Panc1 (cell line): Measurements from ENCODE around the gene EIF4ENIF1. TPM values are rescaled to one million over a fixed set of nuclear protein-coding genes. Genes with fewer than 3 reads are reported as not detected.

Experiments
- ATAC-seq: fragments of 200-7000 bp; cut with Tn5 transposase; 2 replicates; pipeline ENCODE4 v1.9.1; 2020; ENCODE audit warnings: mild to moderate bottlenecking, moderate library complexity
- BruUV-seq: library from RNA; stranded (reverse); fragments of 400-500 nt; replicated peaks from 2 replicates; lab custom pipeline; 2021; lab: Mats Ljungman, UMichigan
- CTCF ChIA-PET: fragments of 300-600 bp; sonication (Branson Sonifier 250); formaldehyde crosslinking; loops from one replicate; lab custom pipeline; 2022; ENCODE audit warnings: antibody characterized with exemption; lab: Charles Lee
- POLR2A ChIA-PET: fragments of 300-600 bp; sonication (Branson Sonifier 250); formaldehyde crosslinking; loops from one replicate; lab custom pipeline; 2022; ENCODE audit warnings: antibody characterized with exemption; lab: Charles Lee
- DNase-seq: peaks from one replicate; pipeline ENCODE4 v3.0.0-alpha.2; 2010; ENCODE audit warnings: low read depth, low spot score
- H3K27ac ChIP-seq: 2 replicates; pipeline ENCODE4 v1.5.1; 2011; ENCODE audit warnings: mild to moderate bottlenecking, low read length, inconsistent platforms
- H3K27me3 ChIP-seq: fragments of 200-500 bp; sonication (Bioruptor generic); 2 replicates; pipeline ENCODE4 v1.6.0; 2014; ENCODE audit warnings: low read length, inconsistent platforms; ENCODE audit not compliant: control insufficient read depth, insufficient read depth
- H3K36me3 ChIP-seq: fragments of 200-500 bp; sonication (Bioruptor generic); 2 replicates; pipeline ENCODE4 v1.5.1; 2014; ENCODE audit warnings: inconsistent platforms, mild to moderate bottlenecking, low read length, moderate library complexity; ENCODE audit not compliant: control insufficient read depth, insufficient read depth
- H3K4me1 ChIP-seq: 2 replicates; pipeline ENCODE4 v1.5.1; 2011; ENCODE audit warnings: inconsistent platforms, mild to moderate bottlenecking, low read length, moderate library complexity; ENCODE audit not compliant: control insufficient read depth, insufficient read depth
- H3K4me3 ChIP-seq, 2 experiments: 2 replicates each; pipeline ENCODE4 v1.5.1; 2011 to 2012; ENCODE audit warnings: low read depth in 2 of 2, low read length in 2 of 2, mild to moderate bottlenecking in 2 of 2, inconsistent platforms in 1 of 2, moderate library complexity in 1 of 2
- H3K9me3 ChIP-seq: fragments of 200-500 bp; sonication (Bioruptor generic); 2 replicates; pipeline ENCODE4 v1.5.1; 2014; ENCODE audit warnings: low read depth, mild to moderate bottlenecking, inconsistent platforms, low read length, moderate library complexity; ENCODE audit not compliant: control insufficient read depth, insufficient read depth
- POLR2AphosphoS5 ChIP-seq: IDR thresholded peaks from 2 replicates; pipeline ENCODE4 v1.6.1; 2012; ENCODE audit warnings: mild to moderate bottlenecking, low read depth, low read length, moderate library complexity
- SIN3A ChIP-seq: IDR thresholded peaks from 2 replicates; pipeline ENCODE4 v1.6.1; 2012; ENCODE audit warnings: low read depth, mild to moderate bottlenecking, low read length, moderate library complexity, borderline replicate concordance; ENCODE audit not compliant: insufficient read depth
- TCF7L2 ChIP-seq: IDR thresholded peaks from 2 replicates; pipeline ENCODE4 v1.6.1; 2011; ENCODE audit warnings: mild to moderate bottlenecking, low read depth, low read length, inconsistent platforms
- in situ Hi-C: cut with HindIII; loops from 2 replicates; pipeline ENCODE4 v1.10.0; 2016; ENCODE audit warnings: low sequenced_read_pairs, low pct_unique_long_range_greater_than_20kb
- intact Hi-C: fragments of 100-400 bp; cut with micrococcal nuclease; formaldehyde crosslinking; loops from one replicate; pipeline ENCODE4 v1.10.0; 2022; ENCODE audit not compliant: unreplicated experiment
- total RNA-seq: library from RNA; stranded (reverse); gene quantifications from one replicate; pipeline ENCODE4 v1.2.1, GENCODE V29; 2021; ENCODE audit not compliant: unreplicated experiment
- TF ChIP-seq, protein P1 (sequence below), 2 experiments: IDR thresholded peaks; 2 replicates each; pipeline ENCODE4 v1.6.1; 2011 to 2012; ENCODE audit warnings: low read depth in 2 of 2, control low read depth in 1 of 2, low read length in 1 of 2, mild to moderate bottlenecking in 1 of 2, moderate library complexity in 1 of 2; ENCODE audit not compliant: insufficient read depth in 1 of 2
- TF ChIP-seq, protein P2 (sequence below): fragments of 450-650 bp; IDR thresholded peaks from 2 replicates; pipeline ENCODE4 v1.5.1; 2017; ENCODE audit warnings: mild to moderate bottlenecking

The EIF4ENIF1 gene
- total RNA-seq, 1 experiment from 2014 or later: 23.3 TPM

DNA sequence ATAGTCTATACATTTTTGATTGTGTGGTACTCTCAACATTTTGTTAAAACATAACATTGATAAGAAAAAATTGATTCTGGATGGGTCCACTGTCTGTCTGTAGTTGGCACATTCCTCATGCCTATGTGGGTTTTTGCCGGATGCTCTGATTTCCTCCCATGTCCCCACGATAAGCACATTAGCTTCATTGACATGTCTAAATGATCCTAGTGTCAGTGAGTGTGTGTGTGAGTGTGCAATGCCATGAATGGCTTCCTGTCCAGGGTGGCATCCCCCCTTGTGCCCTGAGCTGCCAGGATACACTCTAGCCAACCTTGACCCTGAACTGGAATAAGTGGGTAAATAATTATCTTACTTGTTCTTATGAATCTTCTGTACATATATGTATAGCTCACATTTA, 12.1 kb upstream of the EIF4ENIF1 start:
- H3K9me3 ChIP-seq: no peaks in the 10 kb centered on the region
- H3K4me1 ChIP-seq: no peaks in the 10 kb centered on the region
- CTCF ChIA-PET: no interaction called here
- no peak overlapping the region for H3K4me3 ChIP-seq
- no peaks in the 10 kb centered on the region for H3K27me3 ChIP-seq
- no TSS peak for BruUV-seq
- TF ChIP-seq, protein P1, sequence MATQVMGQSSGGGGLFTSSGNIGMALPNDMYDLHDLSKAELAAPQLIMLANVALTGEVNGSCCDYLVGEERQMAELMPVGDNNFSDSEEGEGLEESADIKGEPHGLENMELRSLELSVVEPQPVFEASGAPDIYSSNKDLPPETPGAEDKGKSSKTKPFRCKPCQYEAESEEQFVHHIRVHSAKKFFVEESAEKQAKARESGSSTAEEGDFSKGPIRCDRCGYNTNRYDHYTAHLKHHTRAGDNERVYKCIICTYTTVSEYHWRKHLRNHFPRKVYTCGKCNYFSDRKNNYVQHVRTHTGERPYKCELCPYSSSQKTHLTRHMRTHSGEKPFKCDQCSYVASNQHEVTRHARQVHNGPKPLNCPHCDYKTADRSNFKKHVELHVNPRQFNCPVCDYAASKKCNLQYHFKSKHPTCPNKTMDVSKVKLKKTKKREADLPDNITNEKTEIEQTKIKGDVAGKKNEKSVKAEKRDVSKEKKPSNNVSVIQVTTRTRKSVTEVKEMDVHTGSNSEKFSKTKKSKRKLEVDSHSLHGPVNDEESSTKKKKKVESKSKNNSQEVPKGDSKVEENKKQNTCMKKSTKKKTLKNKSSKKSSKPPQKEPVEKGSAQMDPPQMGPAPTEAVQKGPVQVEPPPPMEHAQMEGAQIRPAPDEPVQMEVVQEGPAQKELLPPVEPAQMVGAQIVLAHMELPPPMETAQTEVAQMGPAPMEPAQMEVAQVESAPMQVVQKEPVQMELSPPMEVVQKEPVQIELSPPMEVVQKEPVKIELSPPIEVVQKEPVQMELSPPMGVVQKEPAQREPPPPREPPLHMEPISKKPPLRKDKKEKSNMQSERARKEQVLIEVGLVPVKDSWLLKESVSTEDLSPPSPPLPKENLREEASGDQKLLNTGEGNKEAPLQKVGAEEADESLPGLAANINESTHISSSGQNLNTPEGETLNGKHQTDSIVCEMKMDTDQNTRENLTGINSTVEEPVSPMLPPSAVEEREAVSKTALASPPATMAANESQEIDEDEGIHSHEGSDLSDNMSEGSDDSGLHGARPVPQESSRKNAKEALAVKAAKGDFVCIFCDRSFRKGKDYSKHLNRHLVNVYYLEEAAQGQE (IDR thresholded peaks at IDR 0.05; ENCODE audit: insufficient read depth in 1 of 2, low read depth in 2 of 2, low read length in 1 of 2): no peak
- TF ChIP-seq POLR2AphosphoS5: no peak
- no peak for TF ChIP-seq TCF7L2
- TF ChIP-seq, protein P2, sequence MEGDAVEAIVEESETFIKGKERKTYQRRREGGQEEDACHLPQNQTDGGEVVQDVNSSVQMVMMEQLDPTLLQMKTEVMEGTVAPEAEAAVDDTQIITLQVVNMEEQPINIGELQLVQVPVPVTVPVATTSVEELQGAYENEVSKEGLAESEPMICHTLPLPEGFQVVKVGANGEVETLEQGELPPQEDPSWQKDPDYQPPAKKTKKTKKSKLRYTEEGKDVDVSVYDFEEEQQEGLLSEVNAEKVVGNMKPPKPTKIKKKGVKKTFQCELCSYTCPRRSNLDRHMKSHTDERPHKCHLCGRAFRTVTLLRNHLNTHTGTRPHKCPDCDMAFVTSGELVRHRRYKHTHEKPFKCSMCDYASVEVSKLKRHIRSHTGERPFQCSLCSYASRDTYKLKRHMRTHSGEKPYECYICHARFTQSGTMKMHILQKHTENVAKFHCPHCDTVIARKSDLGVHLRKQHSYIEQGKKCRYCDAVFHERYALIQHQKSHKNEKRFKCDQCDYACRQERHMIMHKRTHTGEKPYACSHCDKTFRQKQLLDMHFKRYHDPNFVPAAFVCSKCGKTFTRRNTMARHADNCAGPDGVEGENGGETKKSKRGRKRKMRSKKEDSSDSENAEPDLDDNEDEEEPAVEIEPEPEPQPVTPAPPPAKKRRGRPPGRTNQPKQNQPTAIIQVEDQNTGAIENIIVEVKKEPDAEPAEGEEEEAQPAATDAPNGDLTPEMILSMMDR: no peak
- no peak for ATAC-seq
- intact Hi-C loops: no loop called here
- no peaks in the 10 kb centered on the region; the same call in 1 of the 2 replicates for H3K36me3 ChIP-seq
- DNase-seq: no peak
- POLR2A ChIA-PET: no interaction called here
- in situ Hi-C loops: no loop called here
- no peak overlapping the region for H3K27ac ChIP-seq

DNA sequence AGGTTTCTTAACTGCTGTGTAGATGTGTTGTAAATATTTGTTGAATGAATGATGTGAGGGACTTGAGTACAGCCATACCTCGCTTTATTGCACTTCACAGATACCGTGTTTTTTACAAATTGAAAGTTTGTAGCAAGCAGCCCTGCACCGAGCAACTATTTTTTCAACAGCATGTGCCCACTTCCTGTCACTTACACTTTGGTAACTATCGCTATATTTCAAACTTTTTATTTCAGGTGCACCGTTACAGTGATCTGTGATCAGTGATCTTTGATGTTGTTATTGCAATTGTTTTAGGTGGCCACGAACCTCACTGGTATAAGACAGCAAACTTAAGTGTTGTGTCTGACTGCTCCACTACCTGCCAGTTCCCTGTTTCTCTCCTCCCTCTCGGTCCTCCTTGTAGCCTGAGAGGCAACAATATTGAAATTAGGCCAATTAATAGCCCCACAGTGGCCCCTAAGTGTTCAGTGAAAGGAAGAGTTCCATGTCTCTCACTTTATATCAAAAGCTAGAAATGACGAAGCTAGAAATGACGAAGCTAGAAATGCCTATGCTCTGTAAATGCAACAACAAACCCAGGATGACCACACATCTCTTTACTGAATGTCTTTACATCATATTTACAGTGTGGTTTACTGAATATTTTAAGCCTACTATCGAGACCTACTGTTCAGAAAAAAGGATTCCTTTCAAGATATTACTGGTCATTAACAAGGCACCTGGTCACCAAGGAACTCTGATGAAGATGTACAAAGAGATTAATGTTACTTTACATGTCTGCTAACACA, 7.7 kb upstream of the EIF4ENIF1 start:
- in situ Hi-C loops: no loop called here
- no peaks in the 10 kb centered on the region for H3K9me3 ChIP-seq
- H3K4me3 ChIP-seq: peak overlapping the region; percentile 77 to 89
- no peaks in the 10 kb centered on the region for H3K27me3 ChIP-seq
- CTCF ChIA-PET: no interaction called here
- BruUV-seq: TSS peak; percentile 90
- H3K27ac ChIP-seq: peak overlapping the region; percentile 84
- intact Hi-C loops: no loop called here
- POLR2A ChIA-PET: no interaction called here
- H3K4me1 ChIP-seq: no peaks in the 10 kb centered on the region
- TF ChIP-seq, protein P1 (IDR thresholded peaks at IDR 0.05; ENCODE audit: insufficient read depth in 1 of 2, low read depth in 2 of 2, low read length in 1 of 2): no peak
- no peak for TF ChIP-seq TCF7L2
- no peak for TF ChIP-seq POLR2AphosphoS5
- no peak for TF ChIP-seq SIN3A
- TF ChIP-seq, protein P2: no peak
- DNase-seq: no peak
- no peaks in the 10 kb centered on the region; the same call in none of the 2 replicates for H3K36me3 ChIP-seq
- ATAC-seq: no peak
